Mesenchymal stem cell (in vitro differentiated cells and primary cell): ENCODE measurements around the gene ARL4A.

ENCODE experiments used
- DNase-seq: peaks from one replicate; pipeline ENCODE4 v3.0.0-alpha.2; 2013
- H2AFZ ChIP-seq: one replicate; pipeline ENCODE4 v1.6.1; 2013; ENCODE audit warnings: low read depth, mild to moderate bottlenecking, control low read depth, inconsistent platforms, low read length, moderate library complexity
- H2AK5ac ChIP-seq: 2 replicates; pipeline ENCODE4 v1.6.1; 2013; ENCODE audit warnings: low read length, moderate library complexity, mild to moderate bottlenecking, inconsistent platforms; ENCODE audit not compliant: severe bottlenecking
- H2BK120ac ChIP-seq: one replicate; pipeline ENCODE4 v1.6.1; 2013; ENCODE audit warnings: low read depth, mild to moderate bottlenecking, inconsistent platforms, low read length, moderate library complexity
- H2BK12ac ChIP-seq, 2 experiments: one replicate each; pipeline ENCODE4 v1.6.1; 2013; ENCODE audit warnings: inconsistent platforms in 2 of 2, low read length in 2 of 2, mild to moderate bottlenecking in 2 of 2, moderate library complexity in 2 of 2, control low read depth in 1 of 2
- H2BK15ac ChIP-seq: one replicate; pipeline ENCODE4 v1.6.1; 2013; ENCODE audit warnings: mild to moderate bottlenecking, low read depth, inconsistent platforms; ENCODE audit not compliant: poor library complexity, severe bottlenecking
- H2BK5ac ChIP-seq: 2 replicates; pipeline ENCODE4 v1.6.1; 2013; ENCODE audit warnings: low read depth, mild to moderate bottlenecking, low read length, control low read depth, inconsistent platforms; ENCODE audit not compliant: poor library complexity, severe bottlenecking
- H3K14ac ChIP-seq, 2 experiments: one replicate each; pipeline ENCODE4 v1.6.1; 2013; ENCODE audit warnings: inconsistent platforms in 2 of 2, low read length in 2 of 2, control low read depth in 1 of 2, mild to moderate bottlenecking in 1 of 2, moderate library complexity in 1 of 2
- H3K18ac ChIP-seq, 2 experiments: one replicate each; pipeline ENCODE4 v1.6.1; 2013; ENCODE audit warnings: inconsistent platforms in 2 of 2, low read length in 2 of 2, control low read depth in 1 of 2, low read depth in 1 of 2, mild to moderate bottlenecking in 1 of 2
- H3K23ac ChIP-seq, 2 experiments: one replicate each; pipeline ENCODE4 v1.6.1; 2013; ENCODE audit warnings: inconsistent platforms in 2 of 2, low read length in 2 of 2, mild to moderate bottlenecking in 2 of 2, moderate library complexity in 2 of 2, control low read depth in 1 of 2
- H3K27ac ChIP-seq: 2 replicates; pipeline ENCODE4 v1.5.1; 2013; ENCODE audit warnings: mild to moderate bottlenecking, moderate library complexity, low read length, control low read depth, inconsistent platforms; ENCODE audit not compliant: poor library complexity, severe bottlenecking
- H3K27me3 ChIP-seq, 2 experiments: 2 replicates each; pipeline versions ENCODE4 v1.6.1 to v1.7.0; 2013; ENCODE audit warnings: low read length in 2 of 2, mild to moderate bottlenecking in 2 of 2, moderate library complexity in 2 of 2, control low read depth in 1 of 2, inconsistent platforms in 1 of 2; ENCODE audit not compliant: control insufficient read depth in 1 of 2, insufficient read depth in 1 of 2
- H3K36me3 ChIP-seq, 2 experiments: 2 replicates each; pipeline versions ENCODE4 v1.6.1 to v1.7.0; 2013; ENCODE audit warnings: low read length in 2 of 2, control low read depth in 1 of 2, inconsistent platforms in 1 of 2, low read depth in 1 of 2, mild to moderate bottlenecking in 1 of 2; ENCODE audit not compliant: insufficient read depth in 2 of 2, control insufficient read depth in 1 of 2
- H3K4ac ChIP-seq, 2 experiments: one replicate each; pipeline ENCODE4 v1.6.1; 2013; ENCODE audit warnings: inconsistent platforms in 2 of 2, low read length in 2 of 2, mild to moderate bottlenecking in 2 of 2, moderate library complexity in 2 of 2, control low read depth in 1 of 2, low read depth in 1 of 2
- H3K4me1 ChIP-seq: 2 replicates; pipeline ENCODE4 v1.6.1; 2013; ENCODE audit warnings: low read depth, low read length, control low read depth; ENCODE audit not compliant: control insufficient read depth, insufficient read depth
- H3K4me2 ChIP-seq: 2 replicates; pipeline ENCODE4 v1.6.1; 2013; ENCODE audit warnings: low read length, mild to moderate bottlenecking, inconsistent platforms; ENCODE audit not compliant: poor library complexity, severe bottlenecking
- H3K4me3 ChIP-seq, 2 experiments: 2 replicates each; pipeline versions ENCODE4 v1.5.1 to v1.7.0; 2013; ENCODE audit warnings: low read length in 2 of 2, mild to moderate bottlenecking in 2 of 2, control low read depth in 1 of 2, low read depth in 1 of 2; ENCODE audit not compliant: insufficient read depth in 1 of 2
- H3K79me1 ChIP-seq: replicated peaks from 2 replicates; pipeline ENCODE4 v1.6.1; 2013; ENCODE audit warnings: mild to moderate bottlenecking, control low read depth, low read length, inconsistent platforms; ENCODE audit not compliant: poor library complexity, severe bottlenecking
- H3K9ac ChIP-seq: 2 replicates; pipeline ENCODE4 v1.7.0; 2013; ENCODE audit warnings: mild to moderate bottlenecking, low read length, moderate library complexity
- H3K9me3 ChIP-seq: 2 replicates; pipeline ENCODE4 v1.7.0; 2013; ENCODE audit warnings: mild to moderate bottlenecking, low read length; ENCODE audit not compliant: control insufficient read depth
- H4K8ac ChIP-seq: one replicate; pipeline ENCODE4 v1.6.1; 2013; ENCODE audit warnings: inconsistent platforms, mild to moderate bottlenecking, low read length, moderate library complexity
- H4K91ac ChIP-seq: one replicate; pipeline ENCODE4 v1.6.1; 2013; ENCODE audit warnings: mild to moderate bottlenecking, low read length, inconsistent platforms
- WGBS: methylation state at CpG from one replicate; pipeline ENCODE4 v1.1.7; 2013; ENCODE audit warnings: mixed read lengths; 5-methylcytosine and 5-hydroxymethylcytosine counted together

The ARL4A gene

DNA sequence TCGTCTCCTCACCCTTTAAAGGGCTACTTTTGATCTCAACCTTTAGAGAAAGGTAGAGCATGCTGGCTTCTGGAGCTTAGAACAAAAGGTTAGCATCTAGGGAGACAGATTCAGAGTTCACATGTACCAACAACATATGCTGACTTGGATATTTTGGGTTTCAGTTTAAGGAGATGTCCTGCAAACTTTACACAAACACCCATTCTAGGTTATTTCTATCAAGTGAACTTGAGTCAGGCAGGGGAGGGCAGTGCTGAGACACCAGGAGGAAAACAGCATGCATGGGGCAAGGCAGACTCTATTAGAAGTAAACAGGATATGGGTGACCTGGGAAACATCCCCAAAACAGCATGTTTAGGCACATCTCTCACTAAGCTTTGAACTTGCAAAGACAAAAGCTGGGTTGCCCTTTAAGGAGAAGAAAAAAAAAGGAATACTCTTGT, 43.8 kb downstream of the ARL4A start:
- Histone ChIP-seq H2BK5ac (no peak overlapping the region), H3K4me3 (no peak overlapping the region), H3K18ac (no peak overlapping the region), H2AFZ (no peak overlapping the region), H3K79me1 (no peaks in the 10 kb centered on the region), H3K9me3 (no peaks in the 10 kb centered on the region), H3K36me3 (no peaks in the 10 kb centered on the region), H2BK120ac (no peak overlapping the region), H3K4ac (no peak overlapping the region), H2BK12ac (no peak overlapping the region), H3K4me2 (no peak overlapping the region), H2BK15ac (no peak overlapping the region), H3K27ac (no peak overlapping the region), H3K4me1 (peaks cover 2% of the 10 kb centered on the region), H4K8ac (no peak overlapping the region), H3K27me3 (no peaks in the 10 kb centered on the region), H3K14ac (no peak overlapping the region), H3K23ac (no peak overlapping the region), H2AK5ac (peak overlapping the region; percentile 59), H3K9ac (no peak overlapping the region), H4K91ac (no peak overlapping the region)
- DNase-seq: no peak
- no CpG with 5 or more reads among the region's 1 CpG for WGBS

DNA sequence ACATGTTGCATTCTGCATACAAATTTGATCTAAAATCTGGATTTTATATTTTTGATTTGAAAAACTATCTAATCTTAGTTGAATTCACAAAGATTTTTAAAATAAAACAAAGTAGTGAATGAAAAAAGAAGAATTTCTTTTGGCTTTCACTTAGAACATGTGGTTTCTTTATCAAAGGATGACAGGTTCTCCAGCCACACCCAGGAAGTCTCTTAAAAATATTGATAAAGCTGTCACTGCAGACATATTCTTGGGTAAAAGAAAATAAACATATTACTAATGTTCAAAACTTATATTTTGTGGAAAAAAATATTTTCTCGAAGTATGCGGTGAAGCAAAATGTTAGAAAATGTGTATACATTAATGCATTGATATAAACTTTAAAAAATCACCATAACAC, 44.3 kb downstream of the ARL4A start:
- Histone ChIP-seq H3K18ac (no peak overlapping the region), H3K23ac (no peak overlapping the region), H3K4me1 (peaks cover 2% of the 10 kb centered on the region), H3K79me1 (no peaks in the 10 kb centered on the region), H2AK5ac (no peak overlapping the region), H2BK15ac (no peak overlapping the region), H2BK12ac (no peak overlapping the region), H4K8ac (no peak overlapping the region), H2BK5ac (no peak overlapping the region), H3K9me3 (no peaks in the 10 kb centered on the region), H4K91ac (no peak overlapping the region), H2AFZ (no peak overlapping the region), H3K27me3 (no peaks in the 10 kb centered on the region), H3K4me3 (no peak overlapping the region), H3K9ac (no peak overlapping the region), H2BK120ac (no peak overlapping the region), H3K4me2 (no peak overlapping the region), H3K36me3 (no peaks in the 10 kb centered on the region), H3K27ac (no peak overlapping the region), H3K4ac (no peak overlapping the region), H3K14ac (no peak overlapping the region)
- no peak for DNase-seq
- WGBS: no CpG with 5 or more reads among the region's 2 CpGs

DNA sequence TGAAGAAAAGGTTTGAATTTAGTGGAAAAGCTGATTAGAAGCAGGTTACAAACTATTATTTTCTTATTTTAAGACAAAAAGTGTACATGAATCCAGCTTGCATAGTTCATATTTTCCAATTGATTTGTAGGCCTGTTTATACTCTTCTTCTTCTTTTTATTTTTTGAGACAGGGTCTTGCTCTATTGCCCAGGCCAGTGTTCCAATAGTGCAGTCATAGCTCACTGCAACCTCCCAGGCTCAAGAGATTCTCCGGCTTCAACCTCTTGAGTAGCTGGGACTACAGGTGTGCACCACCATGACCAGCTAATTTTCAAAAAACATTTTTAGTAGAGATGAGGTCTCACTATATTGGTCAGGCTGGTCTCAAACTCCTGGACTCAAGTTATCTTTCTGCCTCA, 45.0 kb downstream of the ARL4A start:
- H2BK120ac ChIP-seq: no peak overlapping the region
- H3K4me1 ChIP-seq: peaks cover 2% of the 10 kb centered on the region
- DNase-seq: no peak
- no peak overlapping the region for H2BK5ac ChIP-seq
- no peak overlapping the region for H3K9ac ChIP-seq
- H2AK5ac ChIP-seq: no peak overlapping the region
- no peak overlapping the region for H3K4me2 ChIP-seq
- no peak overlapping the region for H2BK12ac ChIP-seq
- H3K23ac ChIP-seq: no peak overlapping the region
- 100% methylated on average over 1 of the region's 1 CpG for WGBS
- H3K79me1 ChIP-seq: no peaks in the 10 kb centered on the region
- no peak overlapping the region for H3K27ac ChIP-seq
- H3K4me3 ChIP-seq: no peak overlapping the region
- no peak overlapping the region for H2AFZ ChIP-seq
- H3K27me3 ChIP-seq: no peaks in the 10 kb centered on the region
- no peak overlapping the region for H2BK15ac ChIP-seq
- no peak overlapping the region for H3K14ac ChIP-seq
- H3K18ac ChIP-seq: no peak overlapping the region
- no peak overlapping the region for H4K8ac ChIP-seq
- no peak overlapping the region for H4K91ac ChIP-seq
- no peaks in the 10 kb centered on the region for H3K36me3 ChIP-seq
- H3K4ac ChIP-seq: no peak overlapping the region
- H3K9me3 ChIP-seq: no peaks in the 10 kb centered on the region

DNA sequence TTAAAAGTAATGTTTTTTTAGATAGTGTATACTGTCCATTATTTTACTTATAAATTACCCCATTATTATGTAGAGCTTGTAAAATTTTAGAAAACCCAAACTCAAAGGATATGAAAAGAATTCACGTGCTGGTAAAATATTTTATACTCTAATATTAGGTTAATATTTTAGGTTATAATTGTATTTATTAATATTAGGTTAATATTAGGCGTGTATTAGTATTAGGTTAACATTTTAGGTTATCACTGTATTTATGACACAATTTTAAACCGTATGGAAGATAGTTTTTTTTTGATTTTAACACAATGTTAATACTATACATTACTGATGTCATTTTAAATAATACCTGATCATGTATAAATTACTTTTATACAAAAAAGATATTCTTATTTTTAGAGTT, 48.5 kb downstream of the ARL4A start:
- Histone ChIP-seq H4K8ac (no peak overlapping the region), H3K27ac (no peak overlapping the region), H3K36me3 (no peaks in the 10 kb centered on the region), H2AK5ac (no peak overlapping the region), H3K18ac (no peak overlapping the region), H3K27me3 (no peaks in the 10 kb centered on the region), H3K9me3 (no peaks in the 10 kb centered on the region), H3K4me2 (no peak overlapping the region), H3K4me1 (no peaks in the 10 kb centered on the region), H2BK5ac (no peak overlapping the region), H3K9ac (no peak overlapping the region), H3K14ac (no peak overlapping the region), H2AFZ (no peak overlapping the region), H4K91ac (no peak overlapping the region), H2BK120ac (no peak overlapping the region), H3K4ac (no peak overlapping the region), H2BK15ac (no peak overlapping the region), H3K79me1 (no peaks in the 10 kb centered on the region), H2BK12ac (no peak overlapping the region), H3K23ac (no peak overlapping the region), H3K4me3 (no peak overlapping the region)
- DNase-seq: no peak
- WGBS: no CpG with 5 or more reads among the region's 3 CpGs
